Fibroblast of lung (primary cell): ENCODE results near the gene PAFAH1B2. TPM values are rescaled to one million over a fixed set of nuclear protein-coding genes. Genes with fewer than 3 reads are reported as not detected.

Experiments
- DNase-seq, 2 donors: peaks; one replicate each; pipeline versions ENCODE4 v3.0.0 to v3.0.0-alpha.2; 2010; ENCODE audit warnings: low read depth in 2 of 2
- H2AFZ ChIP-seq: 2 replicates; pipeline ENCODE4 v1.5.1; 2012; ENCODE audit warnings: low read length, control low read depth, inconsistent platforms
- H3K27ac ChIP-seq: 2 replicates; pipeline ENCODE4 v1.5.1; 2011; ENCODE audit warnings: low read length, control low read depth; ENCODE audit not compliant: insufficient read depth
- H3K27me3 ChIP-seq: 2 replicates; pipeline ENCODE4 v1.5.1; 2011; ENCODE audit warnings: mild to moderate bottlenecking, low read length; ENCODE audit not compliant: control insufficient read depth, insufficient read depth
- H3K36me3 ChIP-seq: 2 replicates; pipeline ENCODE4 v1.5.1; 2011; ENCODE audit warnings: low read length; ENCODE audit not compliant: control insufficient read depth, insufficient read depth
- H3K4me1 ChIP-seq: 2 replicates; pipeline ENCODE4 v1.5.1; 2011; ENCODE audit warnings: low read length; ENCODE audit not compliant: control insufficient read depth, insufficient read depth; ENCODE audit errors: extremely low read depth
- H3K4me2 ChIP-seq: 2 replicates; pipeline ENCODE4 v1.5.1; 2011; ENCODE audit warnings: low read length, control low read depth; ENCODE audit not compliant: insufficient read depth; ENCODE audit errors: extremely low read depth
- H3K4me3 ChIP-seq, 4 experiments: fragments of 200-600 bp in 1 of 4; sonication (generic) in 1 of 4; replicated peaks in 1 of 4; 2 replicates each; pipeline ENCODE4 v1.5.1; 2011 to 2016; ENCODE audit warnings: low read length in 4 of 4, low read depth in 3 of 4, mild to moderate bottlenecking in 3 of 4, control low read depth in 2 of 4, inconsistent platforms in 1 of 4, mixed read lengths in 1 of 4; ENCODE audit not compliant: insufficient read depth in 1 of 4; ENCODE audit errors: control extremely low read depth in 1 of 4
- H3K79me2 ChIP-seq: 2 replicates; pipeline ENCODE4 v1.5.1; 2012; ENCODE audit warnings: mild to moderate bottlenecking, low read length, inconsistent platforms; ENCODE audit not compliant: control insufficient read depth, insufficient read depth
- H3K9ac ChIP-seq: 2 replicates; pipeline ENCODE4 v1.5.1; 2011; ENCODE audit warnings: mild to moderate bottlenecking, low read length, control low read depth; ENCODE audit not compliant: insufficient read depth
- H3K9me3 ChIP-seq: 2 replicates; pipeline ENCODE4 v1.5.1; 2012; ENCODE audit warnings: low read depth, low read length; ENCODE audit not compliant: control insufficient read depth, insufficient read depth
- H4K20me1 ChIP-seq: 2 replicates; pipeline ENCODE4 v1.5.1; 2011; ENCODE audit warnings: low read length; ENCODE audit not compliant: control insufficient read depth, insufficient read depth; ENCODE audit errors: extremely low read depth
- CTCF ChIP-seq, 2 donors: IDR thresholded peaks in 1 of 2; conservative IDR thresholded peaks in 1 of 2; 1 replicate in 1 of 2; 2 replicates in 1 of 2; pipeline ENCODE4 v1.5.1; 2011 to 2012; ENCODE audit warnings: low read length in 2 of 2, control low read depth in 1 of 2, inconsistent platforms in 1 of 2, low read depth in 1 of 2, mild to moderate bottlenecking in 1 of 2
- EZH2 ChIP-seq: IDR thresholded peaks from 2 replicates; pipeline ENCODE4 v1.5.1; 2012; ENCODE audit warnings: low read length, control low read depth, mild to moderate bottlenecking; ENCODE audit errors: missing control alignments
- polyA plus RNA-seq, 2 donors: library from polyadenylated mRNA; depleted of rRNA in 1 of 2; stranded (reverse) in 1 of 2; unstranded in 1 of 2; fragments of >200 nt; gene quantifications; 2 replicates each; pipeline ENCODE4 v1.2.1, GENCODE V29; 2011 to 2012; ENCODE audit warnings: missing spikeins in 1 of 2
- total RNA-seq: library from RNA; depleted of rRNA; stranded (reverse); fragments of >200 nt; gene quantifications from 2 replicates; pipeline ENCODE4 v1.2.1, GENCODE V29; 2014

PAFAH1B2 gene
- total and polyA plus RNA-seq, 2 donors (not counting 1 experiment from before 2014, with no cell fraction given), result 70.8 to 112 TPM

- no peak overlapping the region for H3K4me3 ChIP-seq
- no peak for DNase-seq
- H3K4me2 ChIP-seq, result no peak overlapping the region
- H3K27me3 ChIP-seq, result no peaks in the 10 kb centered on the region
- no peak overlapping the region for H2AFZ ChIP-seq
- H3K79me2 ChIP-seq, result no peaks in the 10 kb centered on the region
- TF ChIP-seq CTCF (conservative IDR thresholded peaks at IDR 0.05 in 1 of 2, IDR thresholded peaks at IDR 0.05 in 1 of 2; ENCODE audit: low read depth in 1 of 2, low read length in 2 of 2), result no peak
- TF ChIP-seq EZH2, result no peak
- no peaks in the 10 kb centered on the region for H4K20me1 ChIP-seq
- H3K4me1 ChIP-seq, result peaks cover 4% of the 10 kb centered on the region
- H3K27ac ChIP-seq, result no peak overlapping the region
- peaks cover 8% of the 10 kb centered on the region for H3K36me3 ChIP-seq
- H3K9ac ChIP-seq, result no peak overlapping the region
- no peaks in the 10 kb centered on the region for H3K9me3 ChIP-seq
These were observed 39.8 kb downstream of the PAFAH1B2 start for GRCh38 chr11:117183724-117184349.

- DNase-seq, result no peak
- no peak overlapping the region for H3K9ac ChIP-seq
- no peaks in the 10 kb centered on the region for H3K79me2 ChIP-seq
- H3K4me3 ChIP-seq, result no peak overlapping the region
- no peaks in the 10 kb centered on the region for H3K9me3 ChIP-seq
- TF ChIP-seq CTCF (conservative IDR thresholded peaks at IDR 0.05 in 1 of 2, IDR thresholded peaks at IDR 0.05 in 1 of 2; ENCODE audit: low read depth in 1 of 2, low read length in 2 of 2) (no peak), EZH2 (no peak)
- no peaks in the 10 kb centered on the region for H4K20me1 ChIP-seq
- H3K27ac ChIP-seq, result no peak overlapping the region
- H3K27me3 ChIP-seq, result no peaks in the 10 kb centered on the region
- no peak overlapping the region for H3K4me2 ChIP-seq
- peaks cover 2% of the 10 kb centered on the region for H3K4me1 ChIP-seq
- H3K36me3 ChIP-seq, result peaks cover 21% of the 10 kb centered on the region
- no peak overlapping the region for H2AFZ ChIP-seq
These were observed 41.8 kb downstream of the PAFAH1B2 start for GRCh38 chr11:117185736-117186430.

- Histone ChIP-seq H3K9ac (no peak overlapping the region), H3K36me3 (peaks cover 21% of the 10 kb centered on the region), H3K4me1 (no peaks in the 10 kb centered on the region), H2AFZ (no peak overlapping the region), H3K4me3 (no peak overlapping the region), H3K9me3 (no peaks in the 10 kb centered on the region), H3K4me2 (no peak overlapping the region), H3K79me2 (no peaks in the 10 kb centered on the region), H4K20me1 (no peaks in the 10 kb centered on the region), H3K27me3 (no peaks in the 10 kb centered on the region), H3K27ac (no peak overlapping the region)
- TF ChIP-seq EZH2, result no peak
- no peak for TF ChIP-seq CTCF (conservative IDR thresholded peaks at IDR 0.05 in 1 of 2, IDR thresholded peaks at IDR 0.05 in 1 of 2; ENCODE audit: low read depth in 1 of 2, low read length in 2 of 2)
- DNase-seq, result no peak
These were observed 42.3 kb downstream of the PAFAH1B2 start for GRCh38 chr11:117186431-117186761.
